Dendritic cell treated with granulocyte-macrophage colony-stimulating factor and Interleukin-4, amounts not matched to agents 40 ng/mL and 50 ng/mL, for 4 days (primary cell): ENCODE results near the gene CD52.

Source experiments
- H3K27ac Mint-ChIP-seq: one replicate; pipeline ENCODE4 v1.8.0; 2022; ENCODE audit warnings: mild to moderate bottlenecking, mixed read lengths
- H3K27me3 Mint-ChIP-seq: one replicate; pipeline ENCODE4 v1.8.0; 2022; ENCODE audit warnings: mild to moderate bottlenecking, mixed read lengths
- H3K36me3 Mint-ChIP-seq: one replicate; pipeline ENCODE4 v1.8.0; 2022; ENCODE audit warnings: low read depth, mixed read lengths
- H3K4me1 Mint-ChIP-seq: one replicate; pipeline ENCODE4 v1.8.0; 2022; ENCODE audit warnings: low read depth, mixed read lengths
- H3K4me3 Mint-ChIP-seq: one replicate; pipeline ENCODE4 v1.8.0; 2022; ENCODE audit warnings: mild to moderate bottlenecking, moderate library complexity, mixed read lengths
- H3K9me3 Mint-ChIP-seq: one replicate; pipeline ENCODE4 v1.8.0; 2022; ENCODE audit warnings: mixed read lengths
- intact Hi-C: fragments of 100-400 bp; cut with micrococcal nuclease; formaldehyde crosslinking; loops from one replicate; pipeline ENCODE4 v1.15.0; 2022

Gene CD52

DNA sequence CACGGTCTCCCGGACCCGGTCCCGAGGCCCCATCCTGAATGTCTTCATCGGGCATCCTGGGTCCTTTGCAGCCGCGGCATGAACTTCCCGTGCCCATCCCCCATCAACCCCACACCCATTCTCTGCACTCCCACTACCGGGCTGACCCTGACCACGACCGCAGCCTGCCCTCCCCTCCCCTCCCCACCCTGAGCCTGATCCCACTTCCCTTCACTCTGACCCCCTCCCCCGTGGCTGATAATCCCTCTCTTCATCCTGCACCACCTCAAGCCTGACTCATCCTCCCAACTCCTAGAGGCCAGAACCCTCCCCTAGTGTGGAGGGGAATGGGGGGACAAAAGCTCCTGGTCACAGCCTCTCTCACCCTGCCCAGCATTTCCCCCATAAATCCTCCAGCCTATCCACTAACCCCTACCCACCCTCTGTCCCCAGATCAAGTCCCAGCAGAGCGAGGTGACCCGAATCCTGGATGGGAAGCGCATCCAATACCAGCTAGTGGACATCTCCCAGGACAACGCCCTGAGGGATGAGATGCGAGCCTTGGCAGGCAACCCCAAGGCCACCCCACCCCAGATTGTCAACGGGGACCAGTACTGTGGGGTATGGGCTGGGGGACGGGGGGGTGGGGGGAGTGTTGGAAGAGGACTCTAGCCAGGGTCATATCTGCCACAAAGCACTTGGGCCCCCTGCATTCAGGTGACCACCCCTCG is 37.3 kb upstream of the CD52 start:
- Mint-ChIP-seq H3K27me3 (no peaks in the 10 kb centered on the region), H3K4me3 (peak overlapping the region; percentile 86), H3K4me1 (peaks cover 92% of the 10 kb centered on the region), H3K36me3 (peaks cover 88% of the 10 kb centered on the region), H3K27ac (peak overlapping the region; percentile 94), H3K9me3 (no peaks in the 10 kb centered on the region)
- intact Hi-C loops, result no loop called here

DNA sequence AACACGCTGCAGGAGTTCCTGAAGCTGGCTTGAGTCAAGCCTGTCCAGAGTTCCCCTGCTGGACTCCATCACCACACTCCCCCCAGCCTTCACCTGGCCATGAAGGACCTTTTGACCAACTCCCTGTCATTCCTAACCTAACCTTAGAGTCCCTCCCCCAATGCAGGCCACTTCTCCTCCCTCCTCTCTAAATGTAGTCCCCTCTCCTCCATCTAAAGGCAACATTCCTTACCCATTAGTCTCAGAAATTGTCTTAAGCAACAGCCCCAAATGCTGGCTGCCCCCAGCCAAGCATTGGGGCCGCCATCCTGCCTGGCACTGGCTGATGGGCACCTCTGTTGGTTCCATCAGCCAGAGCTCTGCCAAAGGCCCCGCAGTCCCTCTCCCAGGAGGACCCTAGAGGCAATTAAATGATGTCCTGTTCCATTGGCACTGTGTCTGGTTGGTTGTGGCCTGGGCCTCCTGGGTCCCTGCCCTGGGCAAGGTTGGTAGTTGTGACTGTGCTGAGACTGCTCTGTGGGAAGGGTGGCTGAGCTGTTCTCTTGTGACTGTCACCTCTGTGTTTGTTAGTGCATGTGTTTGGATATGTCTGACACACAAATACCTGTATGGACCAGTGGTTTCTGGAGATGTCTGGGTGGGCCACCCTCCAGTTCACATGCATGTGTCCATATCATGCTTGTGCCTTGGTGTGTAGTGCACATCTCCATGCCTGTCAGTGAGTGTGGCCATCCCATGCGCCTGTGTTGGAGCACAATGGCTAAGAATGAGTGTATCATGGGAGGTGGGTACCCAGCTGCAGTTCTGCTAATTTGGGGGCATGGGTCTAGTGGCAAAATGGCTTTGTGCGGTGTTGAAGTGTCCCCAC is 36.4 kb upstream of the CD52 start:
- no peaks in the 10 kb centered on the region for H3K9me3 Mint-ChIP-seq
- H3K36me3 Mint-ChIP-seq, result peaks cover 90% of the 10 kb centered on the region
- H3K4me1 Mint-ChIP-seq, result peaks cover 91% of the 10 kb centered on the region
- intact Hi-C loops, result no loop called here
- H3K27me3 Mint-ChIP-seq, result no peaks in the 10 kb centered on the region
- H3K27ac Mint-ChIP-seq, result peak overlapping the region; percentile 94
- H3K4me3 Mint-ChIP-seq, result peak overlapping the region; percentile 86

DNA sequence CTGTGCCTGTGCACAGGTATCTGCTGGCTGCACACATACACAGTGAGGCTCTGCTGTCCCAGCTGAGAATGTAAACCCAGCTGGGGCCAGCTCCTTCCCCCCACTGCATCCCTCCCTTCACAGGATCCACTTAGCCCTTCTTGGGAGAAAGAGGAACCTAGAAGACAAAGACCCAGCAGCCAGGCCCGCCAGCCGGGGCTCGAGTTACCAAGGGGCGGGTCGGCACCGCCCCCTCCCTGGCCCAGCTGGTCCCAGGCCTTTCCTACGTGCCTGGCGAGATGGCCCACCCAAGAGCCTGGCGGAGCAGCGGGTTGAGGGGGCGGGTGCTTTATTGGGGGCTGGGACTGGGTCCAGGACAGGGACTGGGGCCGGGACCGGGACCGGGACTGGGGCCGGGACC is 35.8 kb upstream of the CD52 start:
- H3K4me3 Mint-ChIP-seq, result peak overlapping the region; percentile 86
- peaks cover 84% of the 10 kb centered on the region for H3K36me3 Mint-ChIP-seq
- intact Hi-C loops, result no loop called here
- H3K27ac Mint-ChIP-seq, result peak overlapping the region; percentile 94
- no peaks in the 10 kb centered on the region for H3K27me3 Mint-ChIP-seq
- H3K4me1 Mint-ChIP-seq, result peaks cover 91% of the 10 kb centered on the region
- no peaks in the 10 kb centered on the region for H3K9me3 Mint-ChIP-seq

DNA sequence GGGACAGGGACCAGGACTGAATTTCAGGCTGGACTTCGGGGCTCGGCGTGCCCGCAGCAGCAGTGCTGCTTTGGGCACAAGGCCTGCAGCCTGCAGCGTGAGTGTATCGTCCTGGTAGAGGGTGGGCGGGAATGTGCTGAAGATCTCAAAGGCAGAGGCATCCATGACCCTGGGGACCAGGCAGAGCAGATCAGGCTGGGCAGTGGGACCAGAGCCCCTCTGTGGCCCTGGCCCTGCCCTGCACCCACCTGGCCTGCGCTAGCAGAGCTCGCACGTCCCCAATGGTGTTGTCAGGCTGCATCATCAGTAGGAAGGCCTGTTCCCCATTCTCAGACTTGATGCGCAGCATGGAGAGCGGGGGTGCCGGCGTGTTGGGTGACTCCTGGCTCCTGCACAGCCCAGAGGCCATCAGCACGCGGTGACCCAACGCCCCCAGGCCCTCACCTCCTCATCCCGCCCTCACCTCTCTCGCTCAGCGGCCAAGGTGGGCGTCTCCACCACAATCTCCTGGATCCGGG is 35.3 kb upstream of the CD52 start:
- intact Hi-C loops, result no loop called here
- Mint-ChIP-seq H3K27me3 (no peaks in the 10 kb centered on the region), H3K4me1 (peaks cover 91% of the 10 kb centered on the region), H3K27ac (peak overlapping the region; percentile 94), H3K36me3 (peaks cover 79% of the 10 kb centered on the region), H3K9me3 (no peaks in the 10 kb centered on the region), H3K4me3 (peak overlapping the region; percentile 86)

DNA sequence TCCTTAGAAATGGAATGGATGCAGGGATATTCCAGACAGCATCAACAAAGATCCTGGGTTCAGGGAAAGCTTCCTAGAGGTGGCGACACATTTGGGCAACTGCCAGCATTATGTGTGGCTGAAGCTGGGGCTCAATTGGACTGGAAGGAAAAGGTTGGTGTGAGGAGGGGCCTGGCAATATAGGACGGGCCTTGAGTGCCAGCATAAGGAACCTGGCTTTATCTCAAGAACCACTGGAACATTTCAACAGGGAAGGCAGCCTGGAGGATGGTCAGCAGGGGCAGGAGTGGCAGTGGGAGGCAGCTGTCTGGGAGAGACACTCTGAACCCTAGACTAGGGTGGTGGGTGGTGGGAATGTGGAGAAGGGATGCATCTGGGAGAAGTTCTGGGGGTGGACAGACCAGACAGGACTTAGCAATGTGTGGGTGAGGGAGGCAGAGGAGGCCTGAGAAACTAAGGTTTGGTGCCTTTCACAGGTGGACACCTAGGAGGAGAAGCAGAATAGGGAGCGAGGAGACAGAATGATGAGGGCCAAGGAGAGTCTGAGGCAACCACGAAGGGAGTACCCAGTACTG is 34.4 kb upstream of the CD52 start:
- peak overlapping the region; percentile 94 for H3K27ac Mint-ChIP-seq
- H3K27me3 Mint-ChIP-seq, result no peaks in the 10 kb centered on the region
- peaks cover 70% of the 10 kb centered on the region for H3K36me3 Mint-ChIP-seq
- H3K9me3 Mint-ChIP-seq, result no peaks in the 10 kb centered on the region
- H3K4me3 Mint-ChIP-seq, result peak overlapping the region; percentile 37
- intact Hi-C loops, result no loop called here
- H3K4me1 Mint-ChIP-seq, result peaks cover 91% of the 10 kb centered on the region

DNA sequence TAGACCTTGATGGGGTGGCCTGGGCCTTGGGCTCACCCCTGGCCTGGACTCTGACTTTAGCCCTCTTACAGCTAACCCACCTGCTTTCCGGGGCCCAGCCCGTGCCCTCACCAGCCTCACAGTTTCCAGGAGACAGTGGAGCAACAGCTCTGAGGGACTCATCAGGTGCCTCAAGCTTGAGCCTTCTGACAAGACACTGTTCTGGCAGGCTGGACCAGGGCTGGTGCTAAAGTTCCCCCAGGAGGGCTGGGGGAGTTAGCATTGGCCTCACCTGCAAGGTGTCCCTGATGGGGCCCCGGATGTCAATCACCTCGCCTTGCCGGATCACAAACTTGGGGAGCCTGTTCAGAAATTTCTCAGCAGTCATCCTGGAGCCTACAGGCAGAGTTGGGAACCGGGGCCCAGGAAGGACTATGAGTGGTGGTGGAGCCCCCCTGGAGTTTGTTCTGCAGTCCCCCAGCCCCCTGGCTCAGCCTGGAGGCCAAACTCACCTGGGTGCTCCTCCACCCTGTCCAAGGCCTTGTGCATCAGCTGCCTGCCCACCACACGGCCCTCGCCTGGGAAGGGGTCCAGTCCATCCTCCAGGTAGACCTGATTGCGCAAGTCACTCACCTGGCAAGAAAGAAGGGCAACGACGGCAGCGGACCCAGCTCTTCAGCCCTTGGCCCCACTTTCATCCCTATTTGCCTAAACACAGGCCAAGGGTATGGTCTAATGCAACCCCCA is 33.7 kb upstream of the CD52 start:
- intact Hi-C loops, result no loop called here
- peak overlapping the region; percentile 94 for H3K27ac Mint-ChIP-seq
- H3K27me3 Mint-ChIP-seq, result no peaks in the 10 kb centered on the region
- H3K36me3 Mint-ChIP-seq, result peaks cover 63% of the 10 kb centered on the region
- H3K4me3 Mint-ChIP-seq, result peak overlapping the region; percentile 51
- H3K9me3 Mint-ChIP-seq, result no peaks in the 10 kb centered on the region
- H3K4me1 Mint-ChIP-seq, result peaks cover 91% of the 10 kb centered on the region

DNA sequence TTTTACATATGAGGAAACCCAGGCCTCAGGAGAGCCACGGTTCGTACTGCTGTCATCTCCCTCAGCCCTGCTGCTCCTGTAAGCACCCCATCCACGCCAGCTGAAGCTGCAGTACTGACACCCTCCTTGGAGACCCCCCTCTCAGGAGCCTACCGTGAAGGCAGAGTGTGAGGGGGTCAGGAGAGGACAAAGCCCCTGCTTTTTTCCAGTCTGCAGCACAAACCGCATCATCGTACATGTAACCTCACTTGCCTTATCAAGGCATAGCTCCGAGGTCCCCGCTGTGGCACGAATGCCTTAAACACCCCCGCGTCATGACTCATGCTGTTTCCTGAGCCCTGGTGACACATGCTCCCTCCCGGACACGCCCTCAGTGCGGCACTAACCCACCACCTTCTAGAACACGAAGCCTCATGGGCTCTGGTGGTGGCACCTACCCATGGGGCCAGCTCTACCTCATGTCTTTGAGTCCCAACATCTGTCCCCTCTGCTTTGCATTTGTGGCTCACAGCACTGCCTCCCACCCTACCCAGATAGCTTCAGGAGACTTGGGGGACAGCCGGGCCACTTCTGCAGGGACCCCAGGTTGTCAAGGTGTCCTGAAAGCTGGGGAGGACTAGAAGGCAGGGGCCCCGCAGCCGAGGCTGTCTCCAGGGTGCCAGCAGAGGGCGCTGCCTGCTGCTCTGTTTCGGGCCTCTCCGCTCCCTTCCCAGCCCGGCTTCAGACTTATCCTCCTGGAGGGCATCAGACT is 33.0 kb upstream of the CD52 start:
- peaks cover 93% of the 10 kb centered on the region for H3K4me1 Mint-ChIP-seq
- no peaks in the 10 kb centered on the region for H3K27me3 Mint-ChIP-seq
- H3K27ac Mint-ChIP-seq, result peak overlapping the region; percentile 94
- no peaks in the 10 kb centered on the region for H3K9me3 Mint-ChIP-seq
- peaks cover 59% of the 10 kb centered on the region for H3K36me3 Mint-ChIP-seq
- intact Hi-C loops, result loop anchor here (1.0 kb wide), 1 partner anchor 37 kb away; no protein-coding TSS in a partner anchor
- H3K4me3 Mint-ChIP-seq, result peak overlapping the region; percentile 51

DNA sequence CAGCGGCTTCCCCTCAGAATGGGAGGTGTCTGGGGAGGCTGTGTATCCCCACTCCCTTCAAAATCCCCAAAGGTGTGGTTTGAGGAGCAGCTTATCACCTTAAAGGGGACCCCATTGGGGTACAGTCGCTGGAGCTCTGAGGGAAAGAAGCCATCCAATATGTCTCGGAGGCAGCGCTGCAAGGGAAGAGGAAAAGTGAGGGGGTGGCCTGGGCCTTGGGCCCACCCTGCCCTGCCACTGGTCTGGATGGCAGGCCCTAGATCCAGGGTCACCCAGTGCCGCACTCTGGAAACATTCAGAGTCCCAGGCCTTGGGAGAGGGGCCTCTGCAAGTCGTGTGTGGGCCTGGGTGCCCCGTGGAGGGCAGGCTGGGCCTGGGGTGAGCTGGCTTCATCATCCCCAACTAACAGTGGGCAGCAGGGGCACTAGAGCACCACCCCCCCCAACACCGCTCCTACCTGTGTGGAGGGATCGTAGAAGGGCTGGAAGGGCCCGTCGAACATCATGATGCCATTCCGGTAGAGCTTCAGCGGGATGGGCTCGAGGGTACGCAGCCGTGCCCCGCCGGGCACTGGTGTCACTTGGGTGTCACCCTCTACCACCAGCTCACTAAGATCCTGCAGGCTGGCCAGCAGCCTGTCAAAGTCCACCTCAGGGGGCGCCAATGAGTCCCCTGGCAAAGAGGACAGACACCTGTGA is 32.2 kb upstream of the CD52 start:
- Mint-ChIP-seq H3K27ac (peak overlapping the region; percentile 94), H3K4me3 (peak overlapping the region; percentile 33), H3K9me3 (no peaks in the 10 kb centered on the region), H3K36me3 (peaks cover 52% of the 10 kb centered on the region), H3K27me3 (no peaks in the 10 kb centered on the region), H3K4me1 (peaks cover 99% of the 10 kb centered on the region)
- intact Hi-C loops, result loop anchor here (1.0 kb wide), 1 partner anchor 36 kb away; no protein-coding TSS in a partner anchor

DNA sequence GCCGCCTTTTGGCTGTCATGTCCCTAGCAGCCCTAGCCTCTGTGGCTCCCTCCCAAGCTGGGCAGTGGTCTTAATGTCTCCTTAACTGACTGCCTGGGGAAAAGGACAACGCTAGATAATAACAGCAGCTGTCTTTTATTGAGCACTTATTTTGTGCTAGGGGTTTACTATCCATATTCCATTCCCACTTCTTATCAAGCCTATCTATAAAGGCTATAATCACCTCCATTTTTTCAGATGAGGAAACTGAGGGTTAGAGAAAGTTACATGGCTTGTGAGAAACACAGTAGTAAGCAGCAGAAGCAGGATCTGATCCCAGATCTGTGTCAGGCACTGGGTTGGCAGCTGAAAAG is 31.7 kb upstream of the CD52 start:
- Mint-ChIP-seq H3K9me3 (no peaks in the 10 kb centered on the region), H3K36me3 (peaks cover 49% of the 10 kb centered on the region), H3K27me3 (no peaks in the 10 kb centered on the region), H3K4me1 (peaks cover 99% of the 10 kb centered on the region), H3K27ac (peak overlapping the region; percentile 94), H3K4me3 (no peak overlapping the region)
- intact Hi-C loops, result no loop called here

DNA sequence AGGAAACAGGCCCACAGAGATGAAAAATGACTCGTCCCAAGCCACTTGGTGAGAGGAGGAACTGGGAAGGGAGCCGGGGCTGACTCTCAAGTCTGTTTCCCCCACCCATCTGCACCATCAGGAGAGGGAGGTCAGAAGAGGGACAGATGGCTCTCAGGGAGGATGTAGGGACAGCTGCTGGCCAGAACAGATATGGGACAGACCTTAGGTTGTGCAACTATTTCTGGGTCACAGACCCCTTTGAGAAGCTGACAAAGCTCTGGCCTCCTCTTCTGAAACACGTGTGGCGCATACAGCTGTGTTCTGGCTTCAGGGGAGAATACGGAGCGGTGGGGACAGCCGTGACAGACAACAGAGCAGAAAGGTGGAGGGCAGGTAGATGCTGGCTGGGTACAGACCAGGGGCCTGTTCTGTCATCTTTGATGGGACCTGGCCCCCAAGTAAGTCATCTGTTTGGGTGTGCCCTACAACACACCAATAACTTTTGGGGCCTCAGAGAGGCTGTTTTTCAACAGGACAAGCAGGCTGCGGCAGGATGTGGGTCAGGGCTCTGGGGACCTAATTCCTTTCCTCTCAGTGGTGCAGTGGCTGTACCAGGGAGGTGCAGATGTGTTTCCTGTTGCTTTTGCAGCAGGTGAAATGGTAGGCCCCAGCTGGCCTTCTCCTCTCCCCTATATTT is 30.6 kb upstream of the CD52 start:
- peak overlapping the region; percentile 50 for H3K4me3 Mint-ChIP-seq
- intact Hi-C loops, result loop anchor here (1.0 kb wide), 1 partner anchor 9 kb away; no protein-coding TSS in a partner anchor

DNA sequence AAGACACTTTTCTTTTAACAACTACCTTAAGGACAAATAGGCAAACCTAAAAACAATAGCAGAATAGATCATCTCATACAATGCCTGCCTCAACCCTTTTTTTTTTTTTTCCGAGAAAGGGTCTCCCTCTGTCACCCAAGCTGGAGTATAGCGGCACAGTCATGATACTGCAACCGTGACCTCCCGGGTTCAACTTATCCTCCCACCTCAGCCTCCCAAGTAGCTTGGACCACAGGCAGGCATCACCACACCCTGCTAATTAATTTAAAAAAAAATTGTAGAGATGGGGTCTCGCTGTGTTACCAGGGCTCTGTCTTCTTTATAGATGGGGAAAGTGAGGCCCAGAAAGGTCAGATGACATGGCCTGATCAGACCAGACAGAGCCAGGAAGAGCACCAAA is 29.9 kb upstream of the CD52 start:
- H3K36me3 Mint-ChIP-seq, result peaks cover 45% of the 10 kb centered on the region
- no peaks in the 10 kb centered on the region for H3K27me3 Mint-ChIP-seq
- peak overlapping the region; percentile 18 for H3K4me3 Mint-ChIP-seq
- H3K27ac Mint-ChIP-seq, result peak overlapping the region; percentile 94
- no peaks in the 10 kb centered on the region for H3K9me3 Mint-ChIP-seq
- H3K4me1 Mint-ChIP-seq, result peaks cover 99% of the 10 kb centered on the region
- intact Hi-C loops, result loop anchor here (1.0 to 2.0 kb wide), 2 partner anchors 10 to 31 kb away; no protein-coding TSS in a partner anchor

More for the DNA sequence above, 30.6 kb upstream of the CD52 start:
- Mint-ChIP-seq H3K27ac (peak overlapping the region; percentile 94), H3K36me3 (peaks cover 49% of the 10 kb centered on the region), H3K4me1 (peaks cover 99% of the 10 kb centered on the region), H3K9me3 (no peaks in the 10 kb centered on the region), H3K27me3 (no peaks in the 10 kb centered on the region)
